Stimulated activated CD4-positive, alpha-beta T cell treated with anti-CD3 and anti-CD28 coated beads, Interleukin-12 subunit alpha, Interleukin-12 subunit beta, amount 100 ng/mL, for 4 hours (primary cell): ENCODE results near the gene HSPB7.
A peak's percentile ranks its signal among the peaks of the same experiment; 100 is the strongest.

ENCODE experiments used
- DNase-seq: peaks from one replicate; pipeline ENCODE4 v3.0.0-alpha.2; 2020

Gene HSPB7

DNA sequence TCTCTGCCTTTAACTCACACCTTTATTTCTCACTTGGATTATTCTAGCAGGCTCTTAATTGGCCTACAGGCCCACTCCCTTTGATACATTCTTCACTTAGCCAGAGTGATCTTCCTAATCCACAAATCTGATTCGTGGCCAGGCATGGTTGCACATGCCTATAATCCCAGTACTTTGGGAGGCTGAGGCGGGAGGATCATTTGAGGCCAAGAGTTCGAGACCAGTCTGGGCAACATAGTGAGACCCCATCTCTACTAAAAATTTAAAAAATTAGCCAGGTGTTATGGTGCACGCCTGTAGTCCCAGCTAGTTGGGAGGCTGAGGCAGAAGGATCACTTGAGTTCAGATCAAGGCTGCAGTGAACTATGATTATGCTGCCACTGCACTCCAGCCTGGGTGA, 44.1 kb downstream of the HSPB7 start:
- no peak for DNase-seq

DNA sequence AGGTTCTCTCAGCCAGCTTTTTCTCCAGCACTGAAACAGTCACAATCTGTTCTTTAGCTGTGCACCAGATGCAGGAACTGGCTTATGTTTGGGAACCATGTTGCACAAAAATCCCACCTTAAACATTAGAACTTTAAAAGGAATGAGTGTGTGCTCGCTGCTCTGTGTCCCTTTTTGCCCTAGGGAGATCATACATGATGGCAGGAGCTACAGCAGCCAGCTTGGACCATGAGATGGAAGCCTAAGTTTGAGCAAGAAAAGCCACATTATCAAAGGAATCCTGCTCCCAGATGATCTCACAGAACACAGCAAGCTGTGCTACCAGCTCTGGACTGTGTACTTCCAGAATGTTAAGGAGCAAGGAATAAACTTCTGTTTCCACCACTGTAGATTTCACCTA, 45.4 kb downstream of the HSPB7 start:
- DNase-seq: no peak

DNA sequence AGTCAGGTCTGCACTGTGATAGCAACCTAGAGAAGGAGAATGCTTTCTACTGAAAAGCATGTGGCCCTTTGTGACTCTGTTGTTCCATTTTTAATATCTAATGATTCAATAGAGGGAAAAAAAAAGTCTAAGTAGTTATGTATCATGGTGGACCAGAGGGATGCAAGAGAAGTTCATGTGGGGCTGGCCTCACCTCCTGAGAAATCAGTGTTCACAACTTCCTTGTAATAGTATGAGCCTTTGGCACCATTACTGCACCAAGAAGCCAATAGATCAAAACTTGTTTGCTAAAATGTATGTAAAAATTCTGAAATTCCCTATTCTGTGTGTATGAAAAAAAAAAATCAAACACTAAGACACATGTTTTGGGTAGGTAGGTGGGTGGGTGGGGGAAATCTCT, 46.9 kb downstream of the HSPB7 start:
- DNase-seq: no peak

DNA sequence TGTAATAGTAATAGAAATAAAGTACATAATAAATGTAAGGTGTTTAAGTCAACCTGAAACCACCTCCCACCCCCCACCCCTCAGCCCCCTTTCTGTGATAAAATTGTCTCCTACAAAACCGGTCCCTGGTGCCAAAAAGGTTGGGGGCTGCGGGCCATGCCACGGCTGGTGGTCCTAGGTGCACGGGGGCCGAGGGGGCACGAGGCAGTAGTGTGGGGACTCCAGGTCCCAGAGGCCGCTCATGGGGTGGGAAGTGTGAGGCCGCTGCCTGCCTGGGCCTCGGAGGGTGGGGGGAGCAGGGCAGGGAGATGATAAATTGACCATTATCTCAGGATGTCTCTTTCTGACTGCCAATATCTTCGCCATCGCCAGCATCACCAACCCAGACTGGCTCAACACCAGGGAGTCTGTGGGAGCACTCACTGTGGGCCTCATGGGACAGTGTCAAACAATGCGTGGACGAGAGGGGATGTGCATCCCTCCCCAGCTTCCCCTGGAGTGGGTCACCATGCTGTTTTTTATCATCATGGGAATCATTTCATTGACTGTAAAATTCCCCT, 48.4 kb downstream of the HSPB7 start:
- no peak for DNase-seq

DNA sequence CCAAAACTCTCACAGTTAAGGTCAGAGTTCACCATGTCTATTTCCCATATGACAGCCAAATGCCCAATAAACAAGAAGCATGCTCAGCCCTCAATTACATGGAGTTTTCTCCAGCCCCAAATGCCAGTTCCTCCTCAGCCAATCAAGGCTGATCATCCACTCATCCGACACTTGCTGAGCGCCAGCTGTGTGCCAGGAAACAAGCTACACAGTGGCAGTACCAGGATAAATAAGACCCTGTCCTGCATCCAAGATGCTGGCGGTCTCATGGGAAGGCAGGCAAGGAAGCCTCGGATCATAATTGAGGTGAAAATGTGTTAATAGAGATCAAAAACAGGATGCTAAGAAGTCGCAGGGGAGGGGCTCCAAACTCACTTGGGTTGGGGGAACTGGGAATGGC, 49.7 kb downstream of the HSPB7 start:
- no peak for DNase-seq

DNA sequence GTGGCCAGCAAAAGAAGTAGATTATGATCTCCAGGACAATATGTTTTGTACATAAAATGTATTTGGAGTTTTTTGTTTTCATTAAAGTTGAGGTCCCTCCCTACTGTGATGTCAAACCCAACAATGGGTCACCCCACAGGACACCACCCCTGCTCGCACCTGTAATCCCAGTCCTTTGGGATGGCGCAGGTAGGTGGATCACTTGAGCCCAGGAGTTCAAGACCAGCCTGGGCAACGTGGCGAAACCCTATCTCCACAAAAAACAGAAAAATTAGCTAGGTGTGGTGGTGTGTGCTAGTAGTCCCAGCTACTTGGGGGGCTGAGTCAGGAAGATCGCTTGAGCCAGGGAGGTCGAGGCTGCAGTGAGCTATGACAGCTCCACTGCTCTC, 50.9 kb downstream of the HSPB7 start:
- no peak for DNase-seq

DNA sequence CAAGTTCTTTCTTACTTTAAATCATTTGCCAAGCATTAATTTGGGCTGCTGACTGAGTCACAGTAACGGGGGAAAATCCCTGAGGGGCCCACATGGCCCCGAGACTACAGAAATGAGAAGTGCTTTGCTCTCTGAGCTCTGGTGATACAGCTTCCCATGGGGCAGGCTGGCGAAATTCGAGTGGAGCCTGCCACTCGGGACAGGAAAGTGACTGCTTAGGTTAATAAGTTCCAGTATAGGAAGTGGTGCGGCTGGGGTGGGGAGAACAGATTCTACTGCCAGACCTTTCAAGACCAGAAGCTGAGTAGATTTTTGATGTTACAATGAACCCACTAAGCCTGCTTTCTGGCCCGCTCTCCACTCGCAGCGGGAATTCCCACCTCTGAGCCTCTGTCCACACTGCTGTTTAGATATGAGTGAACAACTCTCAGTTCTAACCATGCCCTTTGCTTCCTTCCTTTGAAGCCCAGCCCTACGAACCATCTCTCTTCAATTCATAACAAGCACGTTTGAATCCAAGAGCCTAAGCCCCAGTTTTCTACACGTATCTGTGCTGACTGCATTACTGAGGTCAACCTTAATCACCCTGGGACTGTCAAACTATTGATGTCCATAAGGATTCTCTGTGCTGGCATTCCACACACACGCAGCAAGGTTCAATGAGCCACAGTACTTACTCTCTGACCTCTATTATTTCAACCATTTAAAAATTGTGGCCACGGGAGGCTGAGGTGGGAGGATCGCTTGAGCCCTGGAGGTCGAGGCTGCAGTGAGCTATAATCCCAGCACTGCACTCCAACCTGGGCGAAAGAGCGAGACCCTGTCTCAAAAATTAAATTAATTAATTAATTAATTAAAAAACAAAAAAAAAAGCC, 51.5 kb downstream of the HSPB7 start:
- peak; percentile 70 for DNase-seq

DNA sequence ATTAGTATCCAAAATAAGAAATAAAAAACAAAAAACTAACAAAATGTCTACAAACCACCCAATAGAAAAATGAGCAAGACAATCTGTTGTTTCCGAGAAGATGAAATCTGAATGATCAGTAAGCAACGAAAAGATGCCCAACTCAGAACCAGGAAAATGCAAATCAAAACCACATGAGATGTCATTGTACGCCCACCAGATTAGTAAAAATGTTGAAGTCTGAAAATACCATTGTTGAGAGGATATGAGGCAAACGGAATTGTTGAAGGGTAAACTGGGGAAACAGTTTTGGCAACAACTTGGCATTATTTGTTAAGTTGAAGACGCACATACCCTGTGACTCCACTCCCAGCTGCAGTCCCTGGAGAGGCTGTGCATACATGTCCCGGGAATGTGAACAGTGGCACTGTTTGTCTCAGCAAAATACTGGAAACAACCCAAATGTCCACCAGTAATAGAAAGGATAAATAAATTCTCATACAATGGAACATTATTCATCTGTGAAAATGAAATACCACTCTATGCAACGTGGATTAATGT, 52.5 kb downstream of the HSPB7 start:
- no peak for DNase-seq
